ENCODE measurements around the gene COX4I1.

Gene COX4I1

GRCh38 chr16:85799497-85800320 lies at the start of gene COX4I1, which contains the start of gene EMC8:
Gene COX4I1, plus strand, starts transcription at chr16:85799695. Its CDS starts 1,511 bp downstream, at chr16:85801206.
Gene EMC8, minus strand, starts transcription at chr16:85799544. Its CDS starts 249 bp downstream, at chr16:85799295.
- DNase-seq: peak; percentile 95

- DNase-seq: no peak
Measured at GRCh38 chr16:85749771-85750145, 49.7 kb upstream of the COX4I1 start.

GRCh38 chr16:85750146-85750826 lies 49.2 kb upstream of the COX4I1 start:
- no peak for DNase-seq

- no peak for DNase-seq
Measured at GRCh38 chr16:85750827-85751697, 48.4 kb upstream of the COX4I1 start, which contains the start of gene C16orf74. Gene C16orf74, minus strand, starts transcription at chr16:85751096. Its CDS starts 15,879 bp downstream, at chr16:85735217.

- no peak for DNase-seq
Measured at GRCh38 chr16:85751698-85752501, 47.6 kb upstream of the COX4I1 start.

GRCh38 chr16:85752511-85753420 lies 46.7 kb upstream of the COX4I1 start:
- DNase-seq: no peak

- DNase-seq: no peak
Measured at GRCh38 chr16:85753559-85753958, 45.9 kb upstream of the COX4I1 start.

GRCh38 chr16:85753976-85754375 lies 45.5 kb upstream of the COX4I1 start:
- no peak for DNase-seq

- no peak for DNase-seq
Measured at GRCh38 chr16:85754413-85754812, 45.1 kb upstream of the COX4I1 start.

GRCh38 chr16:85755929-85756768 lies 43.3 kb upstream of the COX4I1 start:
- DNase-seq: no peak

- DNase-seq: peak; percentile 46
Measured at GRCh38 chr16:85757341-85757822, 42.1 kb upstream of the COX4I1 start.

GRCh38 chr16:85759136-85759535 lies 40.4 kb upstream of the COX4I1 start:
- DNase-seq: no peak

GRCh38 chr16:85759631-85760419 lies 39.7 kb upstream of the COX4I1 start:
- peak; percentile 33 for DNase-seq

- DNase-seq: no peak
Measured at GRCh38 chr16:85761861-85762260, 37.6 kb upstream of the COX4I1 start.

- DNase-seq: no peak
Measured at GRCh38 chr16:85762970-85763369, 36.5 kb upstream of the COX4I1 start.

GRCh38 chr16:85763616-85764015 lies 35.9 kb upstream of the COX4I1 start:
- no peak for DNase-seq

GRCh38 chr16:85765211-85765610 lies 34.3 kb upstream of the COX4I1 start:
- no peak for DNase-seq

- no peak for DNase-seq
Measured at GRCh38 chr16:85765767-85766166, 33.7 kb upstream of the COX4I1 start.

GRCh38 chr16:85767531-85767930 lies 32.0 kb upstream of the COX4I1 start:
- no peak for DNase-seq
